ENCODE measurements around the gene CTDSP2.

DNA sequence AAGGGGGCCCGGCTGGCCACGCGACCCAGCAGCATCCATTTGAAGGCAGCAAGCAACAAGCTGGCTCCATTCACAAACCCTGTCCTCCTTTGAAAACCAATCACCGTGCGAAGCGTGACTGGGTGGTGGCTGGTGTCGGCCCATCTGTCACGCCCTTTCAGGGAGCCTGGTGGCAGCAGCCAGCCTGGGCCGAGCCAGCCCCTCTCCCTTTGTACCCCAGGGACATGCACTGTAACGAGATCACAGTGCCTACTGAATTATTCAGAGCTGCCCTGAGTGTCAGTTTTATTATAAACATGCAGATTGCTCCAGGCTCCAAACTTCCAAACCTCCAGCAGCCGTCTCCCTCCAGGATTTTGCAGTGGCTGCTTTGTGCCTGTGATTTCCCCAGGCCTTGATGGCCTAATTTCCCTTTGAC is 22.3 kb upstream of the CTDSP2 start:
- TF ChIP-seq, protein P1, sequence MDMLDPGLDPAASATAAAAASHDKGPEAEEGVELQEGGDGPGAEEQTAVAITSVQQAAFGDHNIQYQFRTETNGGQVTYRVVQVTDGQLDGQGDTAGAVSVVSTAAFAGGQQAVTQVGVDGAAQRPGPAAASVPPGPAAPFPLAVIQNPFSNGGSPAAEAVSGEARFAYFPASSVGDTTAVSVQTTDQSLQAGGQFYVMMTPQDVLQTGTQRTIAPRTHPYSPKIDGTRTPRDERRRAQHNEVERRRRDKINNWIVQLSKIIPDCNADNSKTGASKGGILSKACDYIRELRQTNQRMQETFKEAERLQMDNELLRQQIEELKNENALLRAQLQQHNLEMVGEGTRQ (IDR thresholded peaks at IDR 0.05; ENCODE audit: borderline replicate concordance, low read depth, low read length), result no peak
- no peak for TF ChIP-seq NRF1 (IDR thresholded peaks at IDR 0.05; ENCODE audit: low read depth, low read length)
- TF ChIP-seq, protein P2, sequence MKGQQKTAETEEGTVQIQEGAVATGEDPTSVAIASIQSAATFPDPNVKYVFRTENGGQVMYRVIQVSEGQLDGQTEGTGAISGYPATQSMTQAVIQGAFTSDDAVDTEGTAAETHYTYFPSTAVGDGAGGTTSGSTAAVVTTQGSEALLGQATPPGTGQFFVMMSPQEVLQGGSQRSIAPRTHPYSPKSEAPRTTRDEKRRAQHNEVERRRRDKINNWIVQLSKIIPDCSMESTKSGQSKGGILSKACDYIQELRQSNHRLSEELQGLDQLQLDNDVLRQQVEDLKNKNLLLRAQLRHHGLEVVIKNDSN (IDR thresholded peaks at IDR 0.05; ENCODE audit: borderline replicate concordance, low read depth), result no peak
- no peak for TF ChIP-seq POLR2AphosphoS5 (IDR thresholded peaks at IDR 0.05; ENCODE audit: low read depth, low read length)
